Measurements from ENCODE around the gene ILKAP. TPM values are rescaled to one million over a fixed set of nuclear protein-coding genes. Genes with fewer than 3 reads are reported as not detected.

ILKAP gene, protein sequence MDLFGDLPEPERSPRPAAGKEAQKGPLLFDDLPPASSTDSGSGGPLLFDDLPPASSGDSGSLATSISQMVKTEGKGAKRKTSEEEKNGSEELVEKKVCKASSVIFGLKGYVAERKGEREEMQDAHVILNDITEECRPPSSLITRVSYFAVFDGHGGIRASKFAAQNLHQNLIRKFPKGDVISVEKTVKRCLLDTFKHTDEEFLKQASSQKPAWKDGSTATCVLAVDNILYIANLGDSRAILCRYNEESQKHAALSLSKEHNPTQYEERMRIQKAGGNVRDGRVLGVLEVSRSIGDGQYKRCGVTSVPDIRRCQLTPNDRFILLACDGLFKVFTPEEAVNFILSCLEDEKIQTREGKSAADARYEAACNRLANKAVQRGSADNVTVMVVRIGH
- total RNA-seq: 10 to 100 TPM; 42.1 to 43.3 TPM

DNA sequence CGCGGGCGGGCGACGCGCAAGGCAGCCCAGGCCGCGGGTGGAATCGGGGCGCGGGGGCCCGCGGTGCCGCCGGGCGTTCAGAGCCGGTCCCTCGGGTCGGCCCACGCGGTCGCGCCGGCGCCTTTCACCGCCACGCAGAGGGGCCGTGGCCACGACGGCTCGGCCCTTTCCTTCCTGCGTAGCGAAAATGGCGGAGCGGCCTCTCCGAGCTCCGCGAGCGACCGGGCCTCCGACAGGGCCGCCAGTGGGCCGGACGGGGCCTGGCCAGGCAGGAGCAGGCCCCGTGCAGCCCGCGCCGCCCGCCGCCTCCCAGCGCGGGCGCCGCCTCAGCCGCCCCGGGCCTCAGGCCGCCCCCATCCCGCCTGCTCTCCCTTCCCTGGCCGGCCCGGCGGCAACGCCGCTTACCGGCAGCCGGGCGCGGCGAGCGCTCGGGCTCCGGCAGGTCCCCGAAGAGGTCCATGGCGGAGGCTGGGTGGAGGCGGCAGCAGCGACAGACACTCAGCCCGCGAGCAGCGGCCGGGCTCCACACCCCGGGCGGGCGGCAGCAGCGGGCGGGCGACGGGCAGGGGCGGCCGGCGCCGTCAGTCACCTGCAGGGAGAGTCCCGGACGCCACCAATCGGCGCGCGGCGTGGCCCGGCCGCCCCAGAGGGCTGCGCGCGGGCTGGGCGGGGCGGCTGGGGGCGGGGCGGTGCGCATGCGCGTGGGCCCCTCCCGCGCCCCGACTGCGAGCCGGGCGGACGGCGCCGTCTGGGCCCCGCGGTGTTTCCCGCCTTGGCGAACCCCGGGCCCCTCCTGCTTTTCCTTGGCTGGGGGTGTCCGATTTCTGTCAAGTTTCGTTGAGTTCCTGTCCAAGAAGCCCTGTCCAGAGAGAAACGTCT is at the start of gene ILKAP:
TSS of gene ILKAP (minus strand) at position 602 of the 879 bp plus-strand sequence. CDS start at position 460, 142 bp downstream.
- Mint-ChIP-seq H3K36me3 (ENCODE audit: low read depth) (peaks cover 17% of the 10 kb centered on the region), H3K4me3 (peak within 1 kb of the TSS; percentile 84), H3K9me3 (no peaks in the 10 kb centered on the region), H3K27ac (peak within 1 kb of the TSS; percentile 86), H3K27me3 (no peaks in the 10 kb centered on the region), H3K4me1 (ENCODE audit: low read depth) (peaks cover 34% of the 10 kb centered on the region)
- TF ChIP-seq, protein P1, sequence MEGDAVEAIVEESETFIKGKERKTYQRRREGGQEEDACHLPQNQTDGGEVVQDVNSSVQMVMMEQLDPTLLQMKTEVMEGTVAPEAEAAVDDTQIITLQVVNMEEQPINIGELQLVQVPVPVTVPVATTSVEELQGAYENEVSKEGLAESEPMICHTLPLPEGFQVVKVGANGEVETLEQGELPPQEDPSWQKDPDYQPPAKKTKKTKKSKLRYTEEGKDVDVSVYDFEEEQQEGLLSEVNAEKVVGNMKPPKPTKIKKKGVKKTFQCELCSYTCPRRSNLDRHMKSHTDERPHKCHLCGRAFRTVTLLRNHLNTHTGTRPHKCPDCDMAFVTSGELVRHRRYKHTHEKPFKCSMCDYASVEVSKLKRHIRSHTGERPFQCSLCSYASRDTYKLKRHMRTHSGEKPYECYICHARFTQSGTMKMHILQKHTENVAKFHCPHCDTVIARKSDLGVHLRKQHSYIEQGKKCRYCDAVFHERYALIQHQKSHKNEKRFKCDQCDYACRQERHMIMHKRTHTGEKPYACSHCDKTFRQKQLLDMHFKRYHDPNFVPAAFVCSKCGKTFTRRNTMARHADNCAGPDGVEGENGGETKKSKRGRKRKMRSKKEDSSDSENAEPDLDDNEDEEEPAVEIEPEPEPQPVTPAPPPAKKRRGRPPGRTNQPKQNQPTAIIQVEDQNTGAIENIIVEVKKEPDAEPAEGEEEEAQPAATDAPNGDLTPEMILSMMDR (IDR thresholded peaks at IDR 0.05): no peak
- peak; percentile 88 for DNase-seq
- ChIA-PET CTCF (interaction anchor here (1.6 to 2.1 kb wide), 2 partner anchors 10 to 60 kb away, joined by 4 to 8 read pairs; no protein-coding TSS in a partner anchor), POLR2A (interaction anchor here (0.6 to 2.8 kb wide), 7 partner anchors 8 to 1767 kb away, joined by 3 to 8 read pairs (median 4); partner anchors contain the start of gene PER2)
- intact Hi-C loops (cut with micrococcal nuclease): no loop called here
- ATAC-seq: peak; percentile 98

DNA sequence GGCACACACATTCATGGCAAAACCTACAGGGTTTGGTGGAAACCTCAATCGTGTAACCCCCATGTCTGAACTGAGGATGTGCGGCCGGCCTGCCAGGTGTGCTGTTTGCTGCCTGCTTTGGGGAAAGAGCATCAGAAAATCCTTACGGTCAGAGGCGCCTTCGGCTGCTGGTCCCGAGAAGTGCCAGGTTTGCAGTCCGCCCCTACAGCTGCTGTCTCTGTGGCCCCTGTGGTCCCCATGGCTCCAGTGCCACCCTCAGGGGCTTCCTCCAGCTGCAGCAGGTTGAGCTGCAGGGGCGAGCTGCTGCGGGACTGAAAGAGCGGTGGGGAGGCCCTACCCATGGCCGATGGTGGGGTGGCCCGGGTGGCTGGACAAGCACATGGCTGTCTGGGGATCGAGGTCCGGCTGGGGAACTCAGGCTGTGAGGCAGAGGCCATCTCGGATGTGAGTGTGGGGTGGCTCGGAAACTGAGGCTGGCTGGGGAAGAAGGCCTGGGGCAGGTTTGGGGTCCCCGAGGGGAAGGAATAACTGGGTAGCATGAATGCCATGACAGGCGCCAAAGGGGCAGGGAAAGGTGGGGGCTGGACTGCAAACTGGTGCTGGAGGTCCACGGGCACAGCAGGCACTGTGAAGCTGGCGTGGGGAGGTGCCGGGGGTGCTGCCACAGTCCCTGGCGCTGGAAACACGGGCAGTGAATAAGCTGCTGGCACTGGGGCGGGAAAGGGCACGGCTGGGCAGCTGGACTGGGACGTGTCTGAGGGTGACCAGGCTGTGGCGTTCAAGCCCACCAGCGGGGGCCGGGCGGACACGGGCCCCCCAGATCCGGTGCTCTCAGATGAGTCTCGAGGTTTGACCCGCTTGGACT is 49.5 kb upstream of the ILKAP start:
- ATAC-seq: no peak
- intact Hi-C loops (cut with micrococcal nuclease): no loop called here

DNA sequence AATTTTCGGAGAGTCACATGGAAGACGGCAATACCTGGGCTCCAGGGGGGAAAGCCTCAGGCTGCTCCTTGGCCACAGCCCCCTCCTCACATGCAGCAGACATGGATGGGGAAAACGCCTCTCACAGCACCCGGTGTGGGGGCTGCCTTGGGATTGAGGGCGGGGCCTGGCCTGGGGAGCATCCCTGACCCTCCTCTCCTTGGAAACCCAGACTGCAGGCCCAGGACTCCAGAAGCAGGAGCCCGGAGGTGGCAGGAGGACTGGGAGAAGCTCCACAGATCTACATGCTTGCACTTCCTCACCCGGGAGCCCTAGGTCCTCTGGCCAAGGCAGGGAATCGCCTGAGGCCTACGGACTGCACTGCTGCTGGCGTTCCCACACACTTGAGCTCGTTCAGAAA is 48.5 kb upstream of the ILKAP start:
- peaks cover 20% of the 10 kb centered on the region for H3K36me3 Mint-ChIP-seq (ENCODE audit: low read depth)
- no peaks in the 10 kb centered on the region for H3K4me1 Mint-ChIP-seq (ENCODE audit: low read depth)
- ATAC-seq (no peak), DNase-seq (no peak)
- ChIA-PET CTCF (no interaction called here), POLR2A (interaction anchor here (0.7 kb wide), 1 partner anchor 22 kb away, joined by 3 read pairs; no protein-coding TSS in a partner anchor)
- H3K9me3 Mint-ChIP-seq: no peaks in the 10 kb centered on the region
- H3K27me3 Mint-ChIP-seq: no peaks in the 10 kb centered on the region
- no peak overlapping the region for H3K4me3 Mint-ChIP-seq
- TF ChIP-seq, protein P1 (IDR thresholded peaks at IDR 0.05): no peak
- H3K27ac Mint-ChIP-seq: no peak overlapping the region
- intact Hi-C loops (cut with micrococcal nuclease): no loop called here

More for the DNA sequence above, 49.5 kb upstream of the ILKAP start:
- Mint-ChIP-seq H3K27me3 (no peaks in the 10 kb centered on the region), H3K27ac (no peak overlapping the region), H3K4me1 (ENCODE audit: low read depth) (no peaks in the 10 kb centered on the region), H3K4me3 (no peak overlapping the region), H3K36me3 (ENCODE audit: low read depth) (peaks cover 16% of the 10 kb centered on the region), H3K9me3 (no peaks in the 10 kb centered on the region)
- DNase-seq: no peak
- TF ChIP-seq, protein P1 (IDR thresholded peaks at IDR 0.05): no peak
- POLR2A ChIA-PET: interaction anchor here (0.7 to 1.1 kb wide), 2 partner anchors 21 to 35 kb away, joined by 3 read pairs; partner anchors contain the start of gene PER2
- CTCF ChIA-PET: interaction anchor here (1.9 to 3.8 kb wide), 2 partner anchors 10 to 16 kb away, joined by 5 to 19 read pairs; no protein-coding TSS in a partner anchor

DNA sequence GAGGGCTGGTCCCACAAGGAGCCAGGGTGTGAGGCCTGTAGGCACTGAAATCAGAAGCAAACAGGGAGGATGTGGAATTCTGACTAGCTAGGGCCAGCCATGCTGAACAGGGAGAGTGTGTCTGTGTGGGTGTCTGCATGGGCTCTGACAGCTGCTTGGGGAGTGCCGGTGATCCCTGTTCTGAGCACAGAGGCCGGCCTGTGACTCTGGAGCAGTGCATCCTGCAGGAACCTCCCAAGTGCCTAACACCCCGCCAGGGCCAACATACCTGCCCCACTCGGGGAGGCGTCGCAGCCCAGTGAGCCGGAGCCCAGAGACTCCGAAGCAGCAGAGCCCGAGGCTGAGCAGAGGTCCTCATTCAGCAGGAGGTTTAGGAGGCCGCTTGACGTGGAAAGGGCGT is 47.8 kb upstream of the ILKAP start:
- no peaks in the 10 kb centered on the region for H3K9me3 Mint-ChIP-seq
- no peaks in the 10 kb centered on the region for H3K4me1 Mint-ChIP-seq (ENCODE audit: low read depth)
- no peak overlapping the region for H3K27ac Mint-ChIP-seq
- intact Hi-C loops (cut with micrococcal nuclease): no loop called here
- ChIA-PET CTCF (no interaction called here), POLR2A (no interaction called here)
- no peak overlapping the region for H3K4me3 Mint-ChIP-seq
- no peaks in the 10 kb centered on the region for H3K27me3 Mint-ChIP-seq
- ATAC-seq: no peak
- peaks cover 22% of the 10 kb centered on the region for H3K36me3 Mint-ChIP-seq (ENCODE audit: low read depth)
- TF ChIP-seq, protein P1 (IDR thresholded peaks at IDR 0.05): no peak
- no peak for DNase-seq

Measured in activated CD8-positive, alpha-beta T cell treated with anti-CD3 and anti-CD28 coated beads for 36 hours (primary cell).